Stimulated activated CD8-positive, alpha-beta memory T cell treated with anti-CD3 and anti-CD28 coated beads, Interleukin-4, amount 100 ng/mL, for 4 hours (primary cell): ENCODE measurements around the gene FBRSL1.

ENCODE experiments used
- DNase-seq, 2 donors: peaks; one replicate each; pipeline ENCODE4 v3.0.0-alpha.2; 2020; ENCODE audit warnings: low read depth in 2 of 2, low spot score in 1 of 2

Gene FBRSL1

DNA sequence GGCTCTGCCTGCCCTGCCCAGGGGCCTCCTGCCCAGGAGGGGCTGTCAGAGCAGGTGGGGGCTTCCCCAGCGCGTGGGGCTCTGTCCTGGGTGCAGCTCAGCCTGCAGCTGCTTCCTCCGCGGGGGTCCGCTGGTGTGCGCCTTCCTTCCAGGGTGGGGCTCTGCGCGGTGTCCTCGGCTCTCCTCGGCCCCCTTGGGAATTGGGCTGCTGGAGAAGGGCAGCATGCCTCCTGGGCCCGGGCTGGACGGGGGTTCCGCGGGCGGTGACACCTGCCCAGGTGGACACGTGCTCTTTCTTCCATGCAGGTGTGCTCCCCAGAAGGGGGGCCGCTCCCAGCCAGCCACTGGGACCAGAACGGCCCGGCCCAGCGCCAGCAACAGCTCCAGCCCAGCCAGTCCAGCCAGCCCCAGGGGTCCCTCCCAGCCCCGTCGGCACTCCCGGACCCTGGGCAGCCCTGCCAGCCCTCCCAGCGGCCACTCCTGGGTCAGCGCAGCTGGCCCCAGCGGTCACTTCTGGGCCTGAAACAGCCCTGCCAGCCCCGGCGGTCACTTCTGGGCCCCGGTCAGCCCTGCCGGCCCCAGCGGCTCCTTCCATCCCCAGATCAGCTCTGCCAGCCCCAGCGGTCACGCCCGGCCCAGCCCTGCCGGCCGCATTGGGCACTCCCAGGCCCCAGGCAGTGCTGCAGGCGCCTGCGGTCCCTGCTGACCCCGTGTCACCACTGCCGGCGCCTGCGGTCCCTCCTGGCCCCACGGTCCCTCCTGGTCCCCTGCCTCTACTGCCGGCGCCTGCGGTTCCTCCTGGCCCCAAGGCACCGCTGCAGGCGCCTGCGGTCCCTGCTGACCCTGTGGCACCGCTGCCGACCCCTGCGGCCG is 19.1 kb downstream of the FBRSL1 start:
- no peak for DNase-seq

DNA sequence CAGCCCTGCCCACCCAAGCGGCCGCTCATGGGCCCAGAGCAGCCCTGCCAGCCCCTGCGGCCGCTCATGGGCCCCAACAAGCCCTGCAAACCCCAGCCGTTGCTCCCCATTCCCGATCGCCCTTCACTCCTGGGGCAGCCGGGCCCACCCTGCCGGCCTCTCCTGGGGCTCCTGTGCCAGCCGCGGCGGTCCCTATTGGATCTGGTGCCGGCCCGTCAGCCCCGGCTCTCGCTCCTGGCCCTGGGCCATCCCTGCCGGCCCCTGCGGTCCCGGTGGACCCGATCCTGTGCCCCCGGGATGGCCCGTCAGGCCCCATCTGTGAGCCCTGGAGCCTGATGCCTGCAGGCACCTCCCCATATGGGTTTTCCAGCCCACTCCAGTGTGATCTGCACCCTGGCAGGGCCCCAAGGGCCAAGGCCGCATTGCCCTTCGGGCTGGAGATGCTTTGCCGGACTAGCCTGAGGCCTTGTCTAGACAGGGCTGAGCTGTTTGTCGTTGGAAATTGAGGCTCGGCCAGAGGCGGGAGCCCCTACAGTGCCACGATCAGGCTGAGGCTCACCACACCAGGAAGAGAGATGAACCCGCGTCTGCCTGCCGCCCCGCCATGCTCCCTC is 20.3 kb downstream of the FBRSL1 start:
- no peak for DNase-seq

DNA sequence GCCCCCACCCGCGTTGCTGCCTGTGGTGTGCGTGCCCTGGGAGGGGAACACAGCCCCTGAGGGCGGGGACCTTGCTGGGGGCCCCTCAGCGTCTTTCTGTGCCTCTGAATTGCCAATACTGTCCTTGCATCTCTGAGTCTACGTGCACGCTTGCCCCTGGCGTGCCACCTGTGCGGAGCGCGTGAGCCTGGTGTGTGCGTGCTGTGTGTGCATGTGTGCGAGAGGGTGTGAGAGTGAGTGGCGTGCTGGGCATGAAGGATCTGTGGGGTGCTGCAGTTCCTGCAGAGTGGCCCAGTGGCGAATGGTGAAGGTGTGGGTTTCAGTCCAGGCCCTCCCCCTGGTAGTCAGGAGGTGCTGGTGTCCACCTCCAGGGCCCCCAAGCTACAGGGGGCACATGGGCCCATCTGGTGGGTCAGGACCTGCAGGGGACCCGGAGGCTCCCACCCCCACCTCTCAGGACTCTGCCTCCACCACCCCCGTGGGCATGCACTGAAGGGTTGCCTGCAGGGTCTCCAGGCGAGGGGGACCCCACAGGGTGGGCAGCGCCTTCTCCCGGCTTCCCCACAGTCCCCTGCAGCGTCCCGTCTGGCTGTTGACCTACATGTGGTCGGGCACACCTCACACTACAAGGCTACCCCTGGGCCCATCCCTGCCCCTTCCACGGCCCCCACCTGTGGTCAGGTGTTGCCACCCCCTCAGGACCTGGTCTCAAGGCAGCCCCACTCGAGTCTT is 21.0 kb downstream of the FBRSL1 start:
- DNase-seq, result no peak

GRCh38 chr12:132511516-132512196 is 21.7 kb downstream of the FBRSL1 start:
- DNase-seq, result no peak

DNA sequence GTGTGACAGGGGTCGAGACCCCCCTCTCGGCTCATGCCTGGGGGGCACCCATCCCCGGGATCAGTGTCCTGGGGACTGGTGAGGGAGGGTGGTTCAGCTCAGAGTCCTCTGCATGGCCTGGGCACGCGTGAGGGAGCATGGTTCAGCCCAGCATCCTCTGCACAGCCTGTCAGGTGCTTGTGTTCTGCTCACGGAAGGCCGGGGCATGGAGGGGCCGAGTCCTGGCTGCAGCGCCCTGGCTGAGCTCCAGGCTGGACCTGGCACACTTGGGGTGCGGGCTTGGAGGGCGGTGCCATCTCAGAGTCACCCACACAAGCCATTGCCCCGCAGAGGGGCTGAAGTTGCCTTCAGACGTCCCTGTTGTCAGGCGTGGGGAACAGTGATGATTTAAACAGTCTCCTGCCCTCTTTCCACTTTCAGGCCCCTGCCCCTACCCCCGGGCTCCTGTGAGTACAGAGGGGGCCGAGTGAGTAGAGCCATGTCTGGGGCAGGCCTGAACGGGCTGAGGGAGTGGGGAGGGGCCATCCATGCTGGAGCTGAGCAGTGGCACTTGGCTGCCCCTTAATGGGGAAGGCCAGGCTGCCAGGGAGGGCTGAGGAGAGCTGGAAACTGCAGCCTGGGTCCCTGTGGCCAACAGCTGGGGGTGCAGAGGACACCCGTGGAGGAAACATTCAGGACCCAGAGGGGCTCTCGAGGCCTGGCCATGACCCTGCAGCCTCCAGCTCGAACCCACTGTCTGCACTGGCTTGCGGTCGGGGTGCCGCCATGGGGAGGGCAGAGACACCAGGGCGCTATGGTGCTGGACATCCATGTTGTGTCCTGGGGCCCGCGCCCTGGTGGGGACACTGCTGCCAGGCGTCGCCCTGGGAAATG is 22.5 kb downstream of the FBRSL1 start:
- DNase-seq, result no peak

- no peak for DNase-seq
Measured at GRCh38 chr12:132513070-132513398, 23.1 kb downstream of the FBRSL1 start.

GRCh38 chr12:132513458-132514135 is 23.6 kb downstream of the FBRSL1 start:
- DNase-seq, result no peak

DNA sequence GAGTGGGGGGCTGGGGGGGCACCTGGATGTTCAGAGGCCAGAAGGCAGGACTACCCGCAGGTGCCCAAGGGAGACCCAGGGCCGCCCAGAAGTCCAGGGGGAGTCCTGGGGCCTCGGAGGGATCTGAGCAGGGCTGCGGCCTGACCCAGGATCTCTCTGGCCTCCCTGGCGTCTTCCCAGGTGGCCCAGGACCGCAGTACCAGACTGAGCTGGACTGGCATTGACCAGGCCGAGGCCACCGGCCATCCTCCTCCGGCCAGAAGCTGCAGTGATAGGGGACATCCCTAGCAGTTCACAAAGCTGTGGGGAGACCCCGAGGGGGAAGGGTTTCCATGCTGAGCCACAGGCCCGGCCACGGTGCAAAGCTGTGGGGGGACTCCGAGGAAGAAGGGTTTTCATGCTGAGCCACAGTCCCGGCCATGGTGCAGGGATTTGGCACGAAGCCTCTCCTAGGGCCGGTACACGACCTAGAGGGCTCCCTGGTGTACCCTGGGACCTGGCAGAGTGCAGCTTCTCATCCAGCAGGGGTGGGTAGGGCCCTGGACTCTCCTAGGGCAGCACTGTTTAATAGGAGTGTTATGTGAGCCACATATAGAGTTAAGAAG is 24.4 kb downstream of the FBRSL1 start:
- no peak for DNase-seq

GRCh38 chr12:132514838-132515237 is 24.9 kb downstream of the FBRSL1 start:
- no peak for DNase-seq

GRCh38 chr12:132516095-132517012 is 26.4 kb downstream of the FBRSL1 start:
- no peak for DNase-seq

DNA sequence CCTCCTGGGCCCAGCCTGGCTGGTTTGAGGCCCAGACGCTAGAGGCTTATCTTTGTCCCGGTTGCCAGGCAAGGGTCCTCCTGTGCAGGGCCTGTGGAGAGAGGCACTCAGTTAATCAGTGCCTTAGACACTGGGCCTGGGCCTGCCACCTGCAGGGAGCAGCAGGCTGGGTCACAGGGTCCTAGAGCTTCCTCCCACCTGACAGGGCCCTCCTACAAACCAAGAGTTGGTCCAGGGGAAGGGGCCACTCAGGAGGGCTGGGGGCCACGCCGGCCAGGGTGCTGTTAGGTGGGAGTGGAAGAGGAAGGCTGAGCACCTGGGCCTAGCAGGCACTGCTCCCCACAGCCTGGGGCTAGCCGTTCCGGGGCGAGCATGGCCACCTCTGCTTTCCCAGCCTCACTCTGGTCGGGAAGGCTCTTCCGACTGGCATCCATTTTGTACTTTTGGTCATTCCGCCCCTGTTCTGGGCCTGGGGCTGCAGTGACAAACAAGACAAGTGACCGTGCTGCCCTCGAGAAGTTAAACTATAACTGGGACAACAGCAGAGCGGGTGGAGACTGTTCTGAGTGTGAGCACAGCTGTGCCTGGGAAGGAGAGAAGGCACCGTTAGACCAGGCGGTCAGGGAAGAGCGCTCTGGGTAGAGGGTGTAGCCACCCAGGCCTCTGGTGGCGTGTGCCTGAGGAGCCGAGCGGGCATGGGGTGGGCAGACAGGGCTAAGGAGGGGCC is 27.2 kb downstream of the FBRSL1 start:
- no peak for DNase-seq

GRCh38 chr12:132517740-132518100 is 27.8 kb downstream of the FBRSL1 start:
- DNase-seq, result no peak

DNA sequence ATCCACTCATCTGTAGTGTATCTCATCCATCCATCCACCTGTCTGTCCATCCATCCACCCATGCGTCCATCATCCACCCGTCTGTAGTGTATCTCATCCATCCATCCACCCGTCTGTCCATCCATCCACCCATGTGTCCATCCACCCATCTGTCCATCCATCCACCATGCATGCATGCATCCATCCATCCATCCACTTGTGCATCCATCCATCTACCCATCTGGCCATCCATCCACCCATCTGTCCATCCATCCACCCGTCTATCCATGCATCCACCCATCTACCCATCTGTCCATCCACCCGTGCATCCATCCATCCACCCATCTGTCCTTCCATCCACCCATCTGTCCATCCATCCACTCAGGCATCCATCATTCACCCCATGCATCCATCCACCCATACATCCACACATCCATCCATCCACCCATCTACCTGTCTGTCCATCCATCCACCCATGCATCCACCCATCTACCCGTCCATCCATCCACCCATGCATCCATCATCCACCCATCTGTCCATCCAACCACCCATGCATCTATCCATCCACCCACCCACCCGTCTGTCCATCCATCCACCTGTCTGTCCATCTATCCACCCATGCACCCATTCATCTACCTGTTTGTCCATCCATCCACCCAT is 28.5 kb downstream of the FBRSL1 start:
- no peak for DNase-seq

- no peak for DNase-seq
Measured at GRCh38 chr12:132520421-132521199, 30.7 kb downstream of the FBRSL1 start.

DNA sequence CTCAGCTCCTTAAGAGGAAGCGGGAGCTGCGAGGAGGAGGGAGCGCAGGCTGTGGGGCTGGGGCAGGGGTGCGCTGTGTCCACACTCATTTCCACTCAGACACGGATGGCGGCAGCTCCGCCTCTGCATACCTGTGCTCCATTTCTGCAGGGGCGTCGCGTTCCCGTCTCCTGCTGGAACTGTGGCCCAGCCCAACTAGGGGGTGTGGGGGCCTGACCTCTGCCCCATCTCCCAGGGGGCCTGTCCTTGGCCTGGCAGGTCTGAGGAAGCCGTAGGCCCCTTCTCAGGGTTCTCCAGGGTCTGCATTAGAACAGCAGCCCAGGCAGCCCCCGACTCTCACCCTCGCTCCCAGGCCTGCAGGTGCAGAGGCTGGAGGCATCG is 31.2 kb downstream of the FBRSL1 start:
- DNase-seq, result no peak

DNA sequence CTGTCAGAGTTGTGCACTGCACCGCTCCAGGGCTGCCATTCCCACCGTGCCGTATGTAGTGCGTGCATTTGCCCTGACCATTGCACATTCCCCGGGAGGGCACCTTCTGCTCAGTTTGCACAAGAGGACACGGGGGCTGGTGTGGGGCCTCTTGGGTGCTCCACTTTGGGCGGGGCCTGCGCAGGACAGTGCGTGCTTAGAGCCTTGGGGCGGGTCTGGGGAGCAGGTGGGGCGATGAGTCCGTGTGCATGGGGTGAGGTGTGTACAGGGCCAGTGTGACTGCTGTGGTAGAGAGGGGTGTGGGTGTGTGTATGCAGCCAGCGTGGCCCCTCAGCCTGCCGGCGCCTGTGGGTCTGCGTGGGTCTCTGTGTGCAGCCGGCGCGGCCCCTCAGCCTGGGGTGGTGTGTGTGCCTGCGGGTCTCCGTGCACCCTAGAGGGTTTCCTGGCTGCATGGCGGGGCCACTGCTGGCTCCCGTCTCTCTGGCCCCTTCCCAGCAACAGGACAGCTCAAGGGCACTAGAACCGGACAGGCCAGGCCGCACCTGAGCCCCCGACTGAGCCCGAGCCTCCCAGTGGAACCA is 31.9 kb downstream of the FBRSL1 start:
- DNase-seq, result no peak
